ENCODE results near the gene PTPRCAP. TPM values are rescaled to one million over a fixed set of nuclear protein-coding genes. Genes with fewer than 3 reads are reported as not detected.
"Not testable (repeated sequence)": the region's sequence is repeated elsewhere in the genome, so short reads cannot be mapped to it uniquely, and the experiment has no call there.

The PTPRCAP gene
- total RNA-seq, 2 experiments from 2014 or later = 328 to 389 TPM

DNA sequence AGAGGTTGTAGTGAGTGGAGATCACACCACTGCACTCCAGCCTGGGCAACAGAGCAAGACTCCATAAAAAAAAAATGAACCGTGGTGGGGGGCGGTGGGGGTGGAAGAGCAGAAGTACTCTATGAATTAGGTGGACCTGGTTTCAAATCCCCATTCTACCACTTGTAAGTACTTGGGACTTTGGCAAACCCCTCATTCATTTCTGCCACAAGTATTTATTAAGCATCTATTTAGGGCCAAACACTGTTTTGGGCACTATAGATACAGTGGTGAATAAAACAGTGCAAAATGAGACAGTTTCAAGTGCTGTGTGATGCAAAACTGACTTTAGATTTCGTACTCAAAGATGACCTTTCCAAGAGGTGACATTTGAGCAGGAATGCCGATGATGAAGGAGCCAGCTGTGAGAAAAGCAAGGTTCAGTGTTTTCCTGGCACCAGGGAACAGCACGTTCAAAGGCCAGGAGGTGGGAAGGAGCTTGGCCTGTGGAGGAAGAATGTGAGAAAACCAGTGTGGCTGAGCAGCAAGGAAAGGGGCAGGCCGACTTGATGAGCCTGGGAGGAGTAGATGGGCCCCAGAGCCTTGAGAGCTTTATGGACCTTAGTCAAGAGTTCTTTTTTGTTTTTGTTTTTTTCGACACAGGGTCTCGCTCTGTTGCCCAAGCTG is 33.0 kb upstream of the PTPRCAP start:
- ChIA-PET CTCF (interaction anchor here (1.2 to 2.0 kb wide), 4 partner anchors 11 to 62 kb away, joined by 3 to 5 read pairs (median 4); partner anchors contain the start of gene PTPRCAP), POLR2A (interaction anchor here (1.9 kb wide), 1 partner anchor 69 kb away, joined by 6 read pairs; the partner anchor contains the start of gene PPP1CA)
- no peak for DNase-seq
- Mint-ChIP-seq H3K4me3 (no peak overlapping the region), H3K27ac (peak overlapping the region; percentile 80), H3K27me3 (no peaks in the 10 kb centered on the region), H3K4me1 (peaks cover 31% of the 10 kb centered on the region), H3K36me3 (ENCODE audit: low read depth) (peaks cover under 1% of the 10 kb centered on the region), H3K9me3 (no peaks in the 10 kb centered on the region)

DNA sequence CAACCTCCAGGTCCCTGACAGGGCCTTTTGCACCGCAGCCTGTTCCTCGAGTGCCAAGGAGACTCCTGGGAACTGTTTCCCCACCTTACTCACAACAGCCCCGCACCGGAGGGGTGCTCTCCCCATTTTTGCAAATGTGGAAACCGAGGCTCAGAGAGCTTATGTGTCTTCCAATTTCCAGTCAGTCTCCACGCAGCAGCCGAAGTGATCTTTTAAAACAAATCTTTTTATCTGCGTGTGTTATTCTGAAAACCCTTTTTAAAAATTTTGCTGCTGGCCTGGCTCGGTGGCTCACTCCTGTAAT is 32.0 kb upstream of the PTPRCAP start:
- Mint-ChIP-seq H3K9me3 (no peaks in the 10 kb centered on the region), H3K27me3 (no peaks in the 10 kb centered on the region)
- POLR2A ChIA-PET = interaction anchor here (1.9 kb wide), 1 partner anchor 68 kb away, joined by 6 read pairs; the partner anchor contains the start of gene PPP1CA

DNA sequence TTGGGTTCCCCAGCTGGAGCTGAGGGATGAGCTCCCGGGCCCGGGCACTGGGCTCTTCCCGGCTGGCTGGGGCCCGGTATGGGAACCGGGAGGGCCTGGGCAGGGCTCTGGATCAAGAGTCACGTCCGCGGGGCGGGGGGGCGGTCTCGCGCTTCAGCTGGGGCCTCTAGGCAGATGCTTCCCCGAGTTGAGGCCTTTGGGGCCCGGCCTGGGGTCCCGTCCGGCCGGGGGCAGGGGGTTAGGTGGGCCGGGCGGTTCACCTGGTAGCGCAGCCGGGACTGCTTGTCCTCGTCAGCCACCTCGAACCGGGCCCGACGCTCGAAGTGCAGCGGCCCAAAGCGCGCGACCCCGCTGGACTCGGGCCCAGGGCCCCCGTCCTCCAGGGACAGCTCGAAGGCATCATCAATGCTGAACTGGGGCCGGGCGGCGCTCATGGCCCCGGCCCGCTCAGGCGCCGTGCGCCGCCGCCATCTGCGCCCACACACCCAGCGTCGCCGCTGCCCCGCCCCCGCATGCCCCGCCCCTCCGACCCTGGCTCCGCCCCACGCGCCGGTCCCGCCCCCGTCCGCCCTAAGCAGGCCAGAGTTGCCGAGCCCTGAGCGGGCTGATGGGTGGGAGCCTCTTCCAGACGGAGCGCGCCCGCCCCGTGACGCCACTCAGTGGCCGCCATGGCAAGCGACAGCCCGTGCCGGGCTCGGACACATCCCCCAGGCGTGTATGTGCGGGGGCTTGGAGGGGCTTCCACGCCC is 31.5 kb upstream of the PTPRCAP start, which contains the start of gene TMEM134:
TSS of gene TMEM134 (minus strand) at position 493 of the 749 bp plus-strand sequence. CDS start at position 434, 59 bp downstream.
- H3K4me3 Mint-ChIP-seq = peak within 1 kb of the TSS; percentile 89
- H3K27me3 Mint-ChIP-seq = no peaks in the 10 kb centered on the region
- no peaks in the 10 kb centered on the region for H3K9me3 Mint-ChIP-seq
- peaks cover 41% of the 10 kb centered on the region for H3K4me1 Mint-ChIP-seq
- peak; percentile 89 for DNase-seq
- ChIA-PET CTCF (interaction anchor here (0.7 to 2.8 kb wide), 19 partner anchors 8 to 107 kb away, joined by 3 to 10 read pairs (median 4); partner anchors contain the start of genes AIP, PPP1CA, PTPRCAP and RPS6KB2), POLR2A (interaction anchor here (0.5 to 1.9 kb wide), 3 partner anchors 32 to 67 kb away, joined by 3 to 6 read pairs (median 5); partner anchors contain the start of gene PPP1CA)
- peaks cover 4% of the 10 kb centered on the region for H3K36me3 Mint-ChIP-seq (ENCODE audit: low read depth)
- H3K27ac Mint-ChIP-seq = peak within 1 kb of the TSS; percentile 83

More for the DNA sequence above, 32.0 kb upstream of the PTPRCAP start:
- H3K4me3 Mint-ChIP-seq = peak overlapping the region; percentile 89
- H3K36me3 Mint-ChIP-seq (ENCODE audit: low read depth) = peaks cover 4% of the 10 kb centered on the region
- H3K4me1 Mint-ChIP-seq = peaks cover 36% of the 10 kb centered on the region
- no peak for DNase-seq
- CTCF ChIA-PET = interaction anchor here (0.7 to 2.0 kb wide), 8 partner anchors 10 to 68 kb away, joined by 3 to 5 read pairs (median 4); partner anchors contain the start of genes PPP1CA, PTPRCAP and RPS6KB2
- H3K27ac Mint-ChIP-seq = peak overlapping the region; percentile 80

DNA sequence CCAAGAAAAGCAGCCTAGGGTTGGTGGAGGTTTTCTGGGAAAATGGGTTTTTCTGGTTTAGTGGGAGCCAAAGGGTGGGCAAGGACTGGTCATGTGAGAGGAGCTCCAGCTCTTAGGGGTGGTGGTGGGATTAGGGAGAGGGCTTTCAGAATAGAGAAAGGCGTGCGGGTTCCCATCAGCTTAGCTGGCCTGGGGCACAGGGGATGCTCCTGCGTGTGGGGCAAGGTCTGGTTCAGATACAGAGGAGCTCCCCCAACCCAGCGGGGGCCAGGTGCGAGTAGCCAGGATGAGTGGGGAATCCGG is 30.9 kb upstream of the PTPRCAP start:
- POLR2A ChIA-PET = interaction anchor here (0.5 to 1.9 kb wide), 3 partner anchors 32 to 67 kb away, joined by 3 to 6 read pairs (median 5); partner anchors contain the start of gene PPP1CA
- no peak for DNase-seq
- Mint-ChIP-seq H3K9me3 (no peaks in the 10 kb centered on the region), H3K27ac (peak overlapping the region; percentile 83), H3K4me3 (peak overlapping the region; percentile 89), H3K27me3 (no peaks in the 10 kb centered on the region), H3K4me1 (peaks cover 41% of the 10 kb centered on the region), H3K36me3 (ENCODE audit: low read depth) (peaks cover 4% of the 10 kb centered on the region)
- CTCF ChIA-PET = interaction anchor here (0.5 to 2.8 kb wide), 15 partner anchors 8 to 106 kb away, joined by 3 to 10 read pairs (median 4); partner anchors contain the start of genes AIP, PPP1CA, PTPRCAP and RPS6KB2

DNA sequence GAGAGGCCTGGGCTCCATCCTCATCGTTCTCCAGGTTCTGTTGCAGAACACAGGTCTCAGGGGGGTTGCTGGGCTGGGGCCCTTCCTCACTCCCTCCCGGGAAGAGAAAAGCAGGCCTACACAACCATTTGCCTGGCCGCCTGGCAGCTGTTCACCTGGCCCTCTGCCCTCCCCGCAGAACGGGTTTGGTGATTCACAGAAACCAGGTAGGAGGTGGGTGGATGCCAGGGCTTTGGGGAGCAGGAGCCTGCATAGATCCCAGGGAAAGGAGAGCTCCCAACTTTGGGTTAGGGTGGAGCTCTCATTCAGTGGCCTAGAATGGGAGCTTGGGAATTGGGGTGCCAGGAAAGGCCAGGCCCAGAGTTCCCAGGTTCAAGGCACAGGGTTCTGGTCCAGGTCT is 30.6 kb upstream of the PTPRCAP start:
- Mint-ChIP-seq H3K27me3 (no peaks in the 10 kb centered on the region), H3K27ac (peak overlapping the region; percentile 83), H3K4me3 (peak overlapping the region; percentile 89), H3K4me1 (peaks cover 43% of the 10 kb centered on the region), H3K9me3 (no peaks in the 10 kb centered on the region), H3K36me3 (ENCODE audit: low read depth) (peaks cover 4% of the 10 kb centered on the region)
- POLR2A ChIA-PET = interaction anchor here (0.9 kb wide), 1 partner anchor 32 kb away, joined by 3 read pairs; no protein-coding TSS in a partner anchor
- no peak for DNase-seq
- CTCF ChIA-PET = interaction anchor here (0.5 to 2.8 kb wide), 15 partner anchors 9 to 161 kb away, joined by 3 to 10 read pairs (median 4); partner anchors contain the start of genes AIP, NUDT8, PPP1CA and PTPRCAP

DNA sequence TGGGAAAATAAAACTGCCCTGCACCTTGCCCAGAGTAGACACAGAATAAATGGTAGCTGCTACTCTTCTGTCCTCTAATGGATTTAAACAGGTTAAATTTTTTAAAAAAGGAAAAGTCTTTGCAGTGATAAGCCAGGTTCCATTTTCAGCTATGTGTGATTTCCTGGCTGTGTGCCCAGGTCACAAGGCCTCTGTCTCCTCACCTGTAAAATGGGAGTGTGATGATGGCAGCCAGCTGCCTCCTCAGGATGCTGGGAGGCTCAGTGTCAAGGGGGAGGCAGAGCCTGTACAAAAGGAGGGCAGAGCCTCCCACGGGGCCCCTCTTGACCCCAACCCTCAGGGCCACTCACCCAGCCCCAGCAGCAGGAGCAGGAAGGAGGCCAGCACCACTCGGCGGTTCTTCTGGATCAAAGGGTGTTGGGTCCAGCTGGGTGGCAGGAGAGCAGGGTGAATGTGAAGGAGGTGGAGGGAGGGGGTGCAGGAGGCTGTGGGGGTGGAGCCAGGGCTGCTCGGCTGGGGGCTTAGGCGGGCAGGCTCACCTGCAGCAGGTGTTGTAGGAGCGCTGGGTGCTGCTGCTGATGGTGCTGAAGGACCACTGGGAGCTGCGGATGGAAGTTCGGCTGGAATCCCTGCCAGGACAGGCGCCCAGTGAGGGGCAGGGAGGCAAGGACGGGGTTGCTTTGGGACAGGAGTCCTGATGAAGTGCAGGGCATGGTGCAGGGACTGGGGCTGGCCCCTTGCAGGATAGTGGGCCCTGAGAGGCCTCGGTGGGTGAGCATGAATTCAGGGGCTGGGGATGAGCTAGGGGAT is 29.7 kb upstream of the PTPRCAP start:
- peaks cover 4% of the 10 kb centered on the region for H3K36me3 Mint-ChIP-seq (ENCODE audit: low read depth)
- peak overlapping the region; percentile 83 for H3K27ac Mint-ChIP-seq
- CTCF ChIA-PET = interaction anchor here (0.8 to 2.8 kb wide), 11 partner anchors 11 to 162 kb away, joined by 3 to 10 read pairs (median 5); partner anchors contain the start of genes AIP, NUDT8, PITPNM1 and PPP1CA
- peaks cover 43% of the 10 kb centered on the region for H3K4me1 Mint-ChIP-seq
- no peak for DNase-seq
- peak overlapping the region; percentile 89 for H3K4me3 Mint-ChIP-seq
- H3K9me3 Mint-ChIP-seq = no peaks in the 10 kb centered on the region
- H3K27me3 Mint-ChIP-seq = no peaks in the 10 kb centered on the region
- POLR2A ChIA-PET = no interaction called here

DNA sequence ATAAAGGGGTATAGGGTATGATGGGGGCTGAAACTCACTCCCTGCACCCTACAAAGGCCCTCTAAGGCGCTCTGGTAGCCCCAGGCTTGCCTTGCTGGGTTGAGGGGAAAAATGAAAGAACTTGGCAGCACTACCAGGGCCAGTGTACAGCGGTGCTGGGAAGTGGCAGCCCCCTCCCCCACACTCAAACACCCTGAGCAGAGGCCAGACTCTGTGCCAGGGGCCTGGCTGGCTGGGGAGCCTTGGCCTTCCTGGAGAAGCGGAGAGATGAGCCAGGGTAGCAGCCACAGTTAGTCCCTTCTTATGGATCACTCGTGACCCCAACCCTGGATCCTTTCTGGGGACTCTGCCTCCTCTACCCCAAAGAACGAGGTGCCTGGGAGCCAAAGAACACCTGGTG is 28.9 kb upstream of the PTPRCAP start:
- no peaks in the 10 kb centered on the region for H3K27me3 Mint-ChIP-seq

DNA sequence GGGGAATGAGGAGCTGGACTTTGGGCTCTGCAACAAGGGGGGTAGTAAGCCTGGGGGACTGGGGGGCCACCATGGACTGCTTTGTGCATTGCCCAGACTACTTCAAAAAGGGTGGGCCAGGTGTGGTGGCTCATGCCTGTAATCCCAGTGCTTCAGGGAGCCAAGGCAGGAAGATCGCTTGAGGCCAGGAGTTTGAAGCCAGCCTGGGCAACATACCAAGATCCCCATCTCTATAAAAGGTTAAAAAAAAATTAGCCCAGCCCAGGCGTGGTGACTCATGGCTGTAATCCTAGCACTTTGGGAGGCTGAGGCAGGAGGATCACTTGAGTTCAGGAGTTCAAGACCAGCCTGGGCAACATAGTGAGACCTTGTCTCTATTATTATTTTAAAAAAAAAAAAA is 28.0 kb upstream of the PTPRCAP start:
- H3K9me3 Mint-ChIP-seq; DNase-seq; H3K36me3 Mint-ChIP-seq (ENCODE audit: low read depth); H3K27me3 Mint-ChIP-seq: not testable (repeated sequence)
- Mint-ChIP-seq H3K4me3 (peak overlapping the region; percentile 84), H3K27ac (peak overlapping the region; percentile 93), H3K4me1 (peaks cover 43% of the 10 kb centered on the region)
- ChIA-PET CTCF (interaction anchor here (1.0 to 1.7 kb wide), 7 partner anchors 15 to 120 kb away, joined by 3 to 6 read pairs (median 3); partner anchors contain the start of genes AIP and PTPRCAP), POLR2A (interaction anchor here (1.1 kb wide), 1 partner anchor 28 kb away, joined by 3 read pairs; the partner anchor contains the start of gene PTPRCAP)

More for the DNA sequence above, 28.9 kb upstream of the PTPRCAP start:
- ChIA-PET CTCF (interaction anchor here (1.0 to 2.8 kb wide), 7 partner anchors 16 to 78 kb away, joined by 3 to 10 read pairs (median 6); partner anchors contain the start of genes AIP, PITPNM1 and PTPRCAP), POLR2A (no interaction called here)
- Mint-ChIP-seq H3K9me3 (no peaks in the 10 kb centered on the region), H3K36me3 (ENCODE audit: low read depth) (peaks cover 4% of the 10 kb centered on the region), H3K4me1 (peaks cover 43% of the 10 kb centered on the region), H3K4me3 (peak overlapping the region; percentile 16), H3K27ac (peak overlapping the region; percentile 36)
- no peak for DNase-seq

DNA sequence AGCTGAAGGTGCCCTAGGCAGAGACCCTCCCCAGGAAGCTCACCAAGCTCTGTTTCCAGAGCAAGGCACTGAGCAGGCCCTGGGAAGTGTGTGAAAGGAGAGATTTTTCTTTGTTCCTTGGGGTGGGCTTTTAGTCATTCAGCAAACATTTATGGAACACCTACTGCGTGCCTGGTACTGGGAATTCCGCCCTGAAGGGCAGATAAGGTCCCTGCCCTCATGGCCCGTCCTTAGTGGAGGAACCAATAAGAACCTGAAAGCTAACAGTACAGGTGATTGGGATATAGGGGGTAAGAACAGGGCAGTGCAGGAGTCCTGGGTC is 27.7 kb upstream of the PTPRCAP start:
- ChIA-PET POLR2A (interaction anchor here (1.1 kb wide), 1 partner anchor 28 kb away, joined by 3 read pairs; the partner anchor contains the start of gene PTPRCAP), CTCF (interaction anchor here (0.7 to 1.7 kb wide), 8 partner anchors 14 to 119 kb away, joined by 3 to 6 read pairs (median 3); partner anchors contain the start of genes AIP, PPP1CA and PTPRCAP)
- no peak for DNase-seq
- Mint-ChIP-seq H3K9me3 (no peaks in the 10 kb centered on the region), H3K4me3 (peak overlapping the region; percentile 84), H3K36me3 (ENCODE audit: low read depth) (peaks cover 4% of the 10 kb centered on the region), H3K27ac (peak overlapping the region; percentile 93), H3K27me3 (no peaks in the 10 kb centered on the region), H3K4me1 (peaks cover 45% of the 10 kb centered on the region)

DNA sequence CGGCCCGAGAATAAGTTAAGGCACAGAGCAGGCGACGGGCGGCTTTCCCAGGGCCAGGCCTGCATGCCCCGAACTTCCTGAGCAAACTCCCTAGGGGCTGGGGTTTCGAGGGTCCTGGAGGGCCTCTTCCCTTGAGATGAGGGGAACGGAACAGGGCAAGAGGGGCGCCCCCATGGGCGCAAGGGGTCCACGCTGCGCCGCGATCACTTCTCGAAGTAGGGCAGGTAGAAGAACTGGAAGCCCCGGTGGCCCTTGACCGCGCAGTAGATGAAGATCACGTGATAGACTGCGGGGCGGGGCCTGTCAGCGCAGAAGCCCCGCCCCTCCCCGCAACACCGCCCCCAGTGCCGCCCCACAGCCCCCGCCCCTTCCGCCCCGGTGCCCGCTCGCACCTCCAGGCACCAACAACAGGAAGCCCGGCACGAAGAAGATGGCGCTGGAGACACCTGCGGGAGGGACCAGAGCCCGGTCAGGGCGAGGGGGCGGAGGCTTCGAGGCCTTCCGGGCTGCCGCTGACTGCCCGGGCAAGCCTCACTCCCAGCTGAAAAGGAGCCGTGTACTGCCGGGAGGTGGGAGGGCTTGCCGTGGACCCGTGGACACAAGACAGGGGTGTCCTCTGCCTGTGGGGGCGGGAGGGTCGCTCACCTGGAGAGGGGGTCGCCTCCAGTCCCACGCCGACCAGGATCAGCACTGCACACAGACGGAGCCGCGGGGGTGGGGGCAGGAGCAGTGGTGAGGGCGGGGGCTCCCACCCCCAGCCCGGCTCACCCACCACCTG is 27.1 kb upstream of the PTPRCAP start:
- peak; percentile 96 for DNase-seq
- ChIA-PET POLR2A (interaction anchor here (1.1 kb wide), 1 partner anchor 27 kb away, joined by 3 read pairs; the partner anchor contains the start of gene PTPRCAP), CTCF (interaction anchor here (0.7 to 1.7 kb wide), 6 partner anchors 14 to 119 kb away, joined by 3 to 6 read pairs (median 3); partner anchors contain the start of genes AIP, PPP1CA and PTPRCAP)
- peak overlapping the region; percentile 84 for H3K4me3 Mint-ChIP-seq
- H3K27me3 Mint-ChIP-seq = no peaks in the 10 kb centered on the region
- peaks cover 4% of the 10 kb centered on the region for H3K36me3 Mint-ChIP-seq (ENCODE audit: low read depth)
- peak overlapping the region; percentile 93 for H3K27ac Mint-ChIP-seq
- peaks cover 44% of the 10 kb centered on the region for H3K4me1 Mint-ChIP-seq
- H3K9me3 Mint-ChIP-seq = no peaks in the 10 kb centered on the region

Data from activated CD4-positive, alpha-beta T cell treated with anti-CD3 and anti-CD28 coated beads, Interleukin-2, amount 10 ng/mL, durations not matched to agents 7 days and 5 days (primary cell).